Mesothelial cell of epicardium (in vitro differentiated cells): Measurements from ENCODE around the gene SOX13. TPM values are rescaled to one million over a fixed set of nuclear protein-coding genes. Genes with fewer than 3 reads are reported as not detected.

Source experiments
- DNase-seq, 2 experiments: peaks; one replicate each; pipeline ENCODE4 v3.0.0; 2021; ENCODE audit warnings: low spot score in 2 of 2; ENCODE audit not compliant: unreplicated experiment in 2 of 2
- H3K27ac Mint-ChIP-seq: 2 replicates; pipeline ENCODE4 v1.8.0; 2021; ENCODE audit warnings: mixed read lengths
- H3K27me3 Mint-ChIP-seq: 2 replicates; pipeline ENCODE4 v1.8.0; 2021; ENCODE audit warnings: low read depth, mixed read lengths
- H3K36me3 Mint-ChIP-seq: 2 replicates; pipeline ENCODE4 v1.8.0; 2021; ENCODE audit warnings: mixed read lengths
- H3K4me1 Mint-ChIP-seq: 2 replicates; pipeline ENCODE4 v1.8.0; 2021; ENCODE audit warnings: mixed read lengths
- H3K4me3 Mint-ChIP-seq: 2 replicates; pipeline ENCODE4 v1.8.0; 2021; ENCODE audit warnings: mild to moderate bottlenecking, moderate library complexity, mixed read lengths
- H3K9me3 Mint-ChIP-seq: 2 replicates; pipeline ENCODE4 v1.8.0; 2021; ENCODE audit warnings: mixed read lengths
- total RNA-seq: library from RNA; stranded (reverse); gene quantifications from 3 replicates; pipeline ENCODE4 v1.2.1, GENCODE V29; 2021
- TF ChIP-seq, protein P1 (sequence below): fragments of 200-600 bp; sonication (generic); IDR thresholded peaks from one replicate; pipeline ENCODE4 v1.5.0; 2021; ENCODE audit warnings: antibody characterized with exemption; ENCODE audit not compliant: unreplicated experiment

SOX13 gene
- 58.0 to 61.7 TPM (median 61.7 TPM) in 3 replicates for total RNA-seq

DNA sequence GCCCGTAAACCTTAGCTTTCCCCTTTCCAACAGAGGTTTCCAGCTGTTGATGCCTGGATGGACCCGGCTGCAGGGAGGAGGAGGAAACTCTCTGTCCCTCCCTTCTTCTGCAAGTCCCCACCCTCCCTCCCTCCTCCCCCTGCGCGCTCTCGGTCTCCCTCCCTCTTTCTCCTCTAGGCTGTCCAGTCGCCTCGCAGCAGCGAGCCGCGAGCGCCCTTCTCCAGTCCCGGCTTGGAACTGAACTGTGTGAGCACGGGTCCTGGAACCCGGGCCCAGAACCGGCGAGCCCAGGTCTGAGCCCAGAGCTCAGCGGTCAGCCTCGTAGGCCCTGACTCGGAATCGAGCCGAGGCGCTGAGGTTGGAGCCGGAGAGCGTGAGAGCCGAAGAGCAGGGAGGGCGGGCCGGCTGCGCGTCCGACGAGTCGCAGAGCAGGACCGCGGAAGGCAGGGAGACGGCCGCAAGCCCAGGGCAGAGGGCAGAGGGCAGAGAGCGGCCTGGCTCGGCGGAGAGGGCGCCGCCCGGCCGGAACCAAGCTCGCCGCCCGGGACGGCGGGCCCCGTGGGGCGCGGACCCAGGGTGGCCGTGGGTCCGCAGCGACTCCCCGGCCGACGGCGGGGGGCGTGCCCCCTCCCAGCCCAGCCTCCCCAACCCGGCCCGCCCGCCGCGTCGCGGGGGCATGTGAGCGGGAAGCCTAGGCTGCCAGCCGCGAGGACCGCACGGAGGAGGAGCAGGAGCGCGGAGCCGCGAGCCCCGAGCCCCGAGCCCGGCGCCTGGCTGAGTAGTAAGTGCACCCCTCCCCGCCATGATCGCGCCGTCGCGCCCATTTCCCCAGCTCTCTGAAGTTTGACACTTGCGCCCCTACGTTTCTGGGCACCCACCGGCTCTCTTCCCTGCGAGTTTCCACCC is at the start of gene SOX13:
TSS of gene SOX13 (plus strand) at position 185 of the 906 bp plus-strand sequence. CDS start 39,801 bp downstream, outside the sequence.
- no peaks in the 10 kb centered on the region for H3K36me3 Mint-ChIP-seq
- H3K27ac Mint-ChIP-seq: peak within 1 kb of the TSS; percentile 97
- no peaks in the 10 kb centered on the region for H3K27me3 Mint-ChIP-seq
- TF ChIP-seq, protein P1, sequence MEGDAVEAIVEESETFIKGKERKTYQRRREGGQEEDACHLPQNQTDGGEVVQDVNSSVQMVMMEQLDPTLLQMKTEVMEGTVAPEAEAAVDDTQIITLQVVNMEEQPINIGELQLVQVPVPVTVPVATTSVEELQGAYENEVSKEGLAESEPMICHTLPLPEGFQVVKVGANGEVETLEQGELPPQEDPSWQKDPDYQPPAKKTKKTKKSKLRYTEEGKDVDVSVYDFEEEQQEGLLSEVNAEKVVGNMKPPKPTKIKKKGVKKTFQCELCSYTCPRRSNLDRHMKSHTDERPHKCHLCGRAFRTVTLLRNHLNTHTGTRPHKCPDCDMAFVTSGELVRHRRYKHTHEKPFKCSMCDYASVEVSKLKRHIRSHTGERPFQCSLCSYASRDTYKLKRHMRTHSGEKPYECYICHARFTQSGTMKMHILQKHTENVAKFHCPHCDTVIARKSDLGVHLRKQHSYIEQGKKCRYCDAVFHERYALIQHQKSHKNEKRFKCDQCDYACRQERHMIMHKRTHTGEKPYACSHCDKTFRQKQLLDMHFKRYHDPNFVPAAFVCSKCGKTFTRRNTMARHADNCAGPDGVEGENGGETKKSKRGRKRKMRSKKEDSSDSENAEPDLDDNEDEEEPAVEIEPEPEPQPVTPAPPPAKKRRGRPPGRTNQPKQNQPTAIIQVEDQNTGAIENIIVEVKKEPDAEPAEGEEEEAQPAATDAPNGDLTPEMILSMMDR: no peak
- peaks cover 32% of the 10 kb centered on the region for H3K4me1 Mint-ChIP-seq
- H3K4me3 Mint-ChIP-seq: peak within 1 kb of the TSS; percentile 98
- peak; percentile 61 to 75 for DNase-seq
- H3K9me3 Mint-ChIP-seq: no peaks in the 10 kb centered on the region

DNA sequence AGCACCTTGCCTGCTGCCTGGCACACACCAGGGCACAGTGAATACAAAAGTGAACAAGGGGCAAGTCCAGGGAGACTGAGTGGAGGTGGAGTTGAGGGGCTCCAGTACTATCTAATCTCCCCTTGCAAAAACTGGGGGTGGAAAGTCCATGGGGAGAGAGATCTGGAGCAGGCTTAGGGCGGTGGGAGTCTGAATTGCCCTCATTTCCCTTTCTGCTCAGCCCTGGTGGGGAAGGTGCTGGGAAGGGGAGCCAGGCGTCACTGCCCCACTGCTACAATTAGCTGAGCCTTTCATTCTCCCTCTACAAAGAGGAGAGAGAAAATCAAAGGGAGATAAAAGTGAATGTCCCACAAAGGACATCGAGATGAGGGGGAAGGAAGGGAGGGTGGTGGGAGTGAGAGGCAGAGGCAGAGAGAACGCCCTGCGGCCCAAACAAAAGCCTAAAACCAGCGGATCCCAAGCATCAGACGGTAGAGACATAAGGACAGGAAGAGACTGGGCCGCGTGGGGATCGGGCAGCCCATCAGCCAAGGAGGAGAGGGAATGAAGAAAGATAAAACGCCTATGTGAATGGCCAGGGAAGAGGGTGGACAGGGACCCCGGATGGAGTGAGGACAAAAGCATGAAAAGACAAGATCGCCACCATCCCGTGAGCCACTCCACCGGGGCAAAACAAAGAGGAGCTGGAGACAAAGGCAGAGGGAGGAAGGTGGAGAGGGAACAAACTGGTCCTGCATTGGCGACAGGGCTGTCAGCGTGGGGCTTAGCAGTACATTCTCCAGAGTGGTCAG is 46.8 kb upstream of the SOX13 start:
- DNase-seq: no peak
- Mint-ChIP-seq H3K4me3 (no peak overlapping the region), H3K27ac (peak overlapping the region; percentile 67), H3K4me1 (peaks cover 41% of the 10 kb centered on the region), H3K27me3 (no peaks in the 10 kb centered on the region), H3K36me3 (no peaks in the 10 kb centered on the region), H3K9me3 (no peaks in the 10 kb centered on the region)
- TF ChIP-seq, protein P1: no peak

DNA sequence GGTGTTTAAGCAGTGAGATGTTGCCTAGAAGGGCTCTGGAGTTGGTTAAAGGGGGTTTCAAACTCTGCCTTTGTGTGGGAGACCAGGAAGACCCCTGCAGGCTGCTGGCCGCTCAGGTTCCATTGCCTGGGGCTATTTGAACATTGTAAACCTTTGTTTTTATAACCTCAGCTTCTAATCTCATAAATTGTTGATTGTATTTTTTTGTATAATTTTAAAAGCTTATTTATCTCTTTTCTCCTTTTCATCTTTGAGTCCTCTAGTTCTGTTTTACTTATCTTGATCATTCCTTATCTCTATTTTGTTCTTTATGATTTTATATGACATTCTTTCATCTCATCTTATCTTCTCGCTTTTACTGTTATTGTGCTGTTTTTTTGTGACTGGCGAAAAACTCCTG is 45.5 kb upstream of the SOX13 start:
- H3K27me3 Mint-ChIP-seq: no peaks in the 10 kb centered on the region
- H3K9me3 Mint-ChIP-seq: no peaks in the 10 kb centered on the region
- TF ChIP-seq, protein P1: no peak
- H3K4me3 Mint-ChIP-seq: no peak overlapping the region
- H3K36me3 Mint-ChIP-seq: no peaks in the 10 kb centered on the region
- no peak for DNase-seq
- H3K4me1 Mint-ChIP-seq: peaks cover 45% of the 10 kb centered on the region
- peak overlapping the region; percentile 49 for H3K27ac Mint-ChIP-seq

DNA sequence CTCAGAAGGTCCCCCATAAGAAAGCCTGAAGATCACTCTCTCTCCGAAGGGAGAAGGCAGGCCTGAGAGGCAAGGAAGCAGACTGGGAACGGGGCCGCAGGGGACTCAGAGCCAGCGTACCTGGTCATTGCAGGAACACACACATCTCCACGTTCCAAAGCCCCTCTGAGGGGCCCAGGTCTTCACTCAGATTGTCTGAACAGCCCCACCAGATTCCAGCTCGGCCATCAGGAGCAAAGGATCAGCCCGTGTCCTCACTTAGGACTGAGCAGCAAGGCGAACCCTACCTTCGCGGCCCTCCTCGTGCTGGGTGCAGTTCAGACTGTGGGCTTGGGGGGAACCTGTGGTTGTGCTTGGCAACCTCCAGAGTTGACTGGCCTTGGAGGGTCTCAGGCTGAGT is 43.9 kb upstream of the SOX13 start:
- DNase-seq: no peak
- no peaks in the 10 kb centered on the region for H3K36me3 Mint-ChIP-seq
- TF ChIP-seq, protein P1: no peak
- no peak overlapping the region for H3K4me3 Mint-ChIP-seq
- peaks cover 56% of the 10 kb centered on the region for H3K4me1 Mint-ChIP-seq
- H3K9me3 Mint-ChIP-seq: no peaks in the 10 kb centered on the region
- peak overlapping the region; percentile 4 for H3K27ac Mint-ChIP-seq
- no peaks in the 10 kb centered on the region for H3K27me3 Mint-ChIP-seq

DNA sequence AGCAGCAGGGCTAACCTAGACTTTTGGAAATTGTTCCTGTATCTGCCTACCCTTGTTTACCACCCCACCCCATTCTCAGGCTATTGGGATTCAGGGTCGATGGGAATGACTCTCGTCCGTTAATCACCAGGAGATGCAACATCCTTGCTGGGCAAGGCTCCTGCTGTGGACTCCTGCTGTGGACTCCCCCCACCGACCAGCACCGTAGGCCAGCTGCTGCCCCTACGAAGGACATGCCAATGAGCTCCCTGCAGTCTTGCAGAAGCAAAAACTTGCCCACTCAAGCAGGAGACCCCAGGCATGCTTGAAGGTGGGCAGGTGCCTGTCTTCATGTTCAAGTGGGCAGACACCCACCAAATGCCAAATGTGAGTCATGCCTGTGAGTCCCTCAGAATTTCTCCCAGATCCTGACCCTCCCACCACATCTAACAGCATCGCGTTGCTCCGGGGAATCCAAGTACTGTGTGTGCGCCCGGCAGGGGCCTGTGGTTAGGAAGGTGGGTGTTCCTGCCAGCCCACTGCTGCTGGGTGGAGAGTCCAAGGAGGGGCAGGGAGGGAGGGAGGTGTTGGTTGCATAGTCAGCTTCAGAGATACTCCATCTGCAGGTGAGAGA is 41.7 kb upstream of the SOX13 start:
- TF ChIP-seq, protein P1: no peak
- H3K27ac Mint-ChIP-seq: no peak overlapping the region
- no peak overlapping the region for H3K4me3 Mint-ChIP-seq
- H3K27me3 Mint-ChIP-seq: no peaks in the 10 kb centered on the region
- DNase-seq: no peak
- H3K9me3 Mint-ChIP-seq: no peaks in the 10 kb centered on the region
- H3K36me3 Mint-ChIP-seq: no peaks in the 10 kb centered on the region
- H3K4me1 Mint-ChIP-seq: peaks cover 46% of the 10 kb centered on the region
